GM18907 (cell line): ENCODE measurements around the gene KRTAP4-11.
"Not testable (repeated sequence)": the region's sequence is repeated elsewhere in the genome, so short reads cannot be mapped to it uniquely, and the experiment has no call there.

Experiments used
- ATAC-seq: cut with Tn5 transposase; IDR thresholded peaks from one replicate; pipeline ENCODE4 v1.9.1; 2021; ENCODE audit warnings: mild to moderate bottlenecking, moderate library complexity; ENCODE audit not compliant: unreplicated experiment

KRTAP4-11 gene

DNA sequence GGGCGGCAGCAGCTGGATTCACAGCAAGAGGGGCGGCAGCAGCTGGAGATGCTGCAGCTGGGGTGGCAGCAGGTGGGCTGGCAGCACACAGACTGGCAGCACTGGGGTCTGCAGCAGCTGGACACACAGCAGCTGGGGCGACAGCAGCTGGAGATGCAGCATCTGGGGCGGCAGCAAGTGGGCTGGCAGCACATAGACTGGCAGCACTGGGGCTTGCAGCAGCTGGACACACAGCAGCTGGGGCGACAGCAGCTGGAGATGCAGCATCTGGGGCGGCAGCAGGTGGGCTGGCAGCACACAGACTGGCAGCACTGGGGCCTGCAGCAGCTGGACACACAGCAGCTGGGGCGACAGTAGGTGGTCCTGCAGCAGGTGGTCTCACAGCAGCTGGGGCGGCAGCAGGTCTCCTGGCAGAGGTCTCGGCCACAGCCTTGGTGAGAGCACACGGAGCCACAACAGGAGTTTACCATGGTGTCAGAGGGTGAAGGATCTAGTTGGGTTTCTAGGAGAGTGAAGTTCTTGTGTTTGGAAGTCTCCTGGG, at the start of gene KRTAP4-11:
KRTAP4-11 (minus strand) TSS at position 528 of the 541 bp plus-strand sequence; CDS start at position 470, 58 bp downstream.
- not testable (repeated sequence) for ATAC-seq

DNA sequence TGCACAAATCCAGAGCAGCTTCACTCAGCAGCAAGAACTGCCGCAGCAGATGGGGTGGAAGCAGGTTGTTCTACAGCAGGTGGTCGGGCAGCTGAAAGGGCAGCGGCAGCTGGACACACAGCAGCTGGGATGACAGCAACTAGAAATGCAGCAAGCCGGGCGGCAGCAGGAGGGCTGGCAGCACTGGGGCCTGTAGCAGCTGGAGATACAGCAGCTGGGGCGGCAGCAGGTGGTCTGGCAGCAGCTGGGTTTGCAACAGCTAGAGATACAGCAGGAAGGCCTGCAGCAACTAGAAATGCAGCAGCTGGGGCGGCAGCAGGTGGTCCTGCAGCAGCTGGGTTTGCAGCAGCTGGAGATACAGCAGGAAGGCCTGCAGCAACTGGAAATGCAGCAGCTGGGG, 49.4 kb upstream of the KRTAP4-11 start:
- no peak for ATAC-seq

DNA sequence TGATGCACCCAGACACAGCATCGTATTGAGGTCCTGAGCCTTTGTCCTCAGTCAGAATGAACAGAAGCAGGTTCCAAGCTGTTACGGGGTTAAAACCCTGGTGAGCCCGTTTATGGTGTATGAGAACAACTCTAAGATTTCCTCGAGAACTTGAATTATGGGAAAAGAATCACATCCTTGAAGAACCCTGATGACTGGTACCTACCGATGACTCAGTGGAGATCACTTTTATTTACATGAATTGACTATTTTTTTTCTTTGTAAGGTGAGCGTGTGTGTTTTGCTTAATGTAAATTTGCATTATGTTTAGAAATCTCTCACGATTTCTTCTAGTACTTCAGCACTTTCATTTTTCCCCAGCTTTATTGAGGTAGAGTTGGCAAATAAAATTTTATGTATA, 45.7 kb upstream of the KRTAP4-11 start:
- no peak for ATAC-seq

DNA sequence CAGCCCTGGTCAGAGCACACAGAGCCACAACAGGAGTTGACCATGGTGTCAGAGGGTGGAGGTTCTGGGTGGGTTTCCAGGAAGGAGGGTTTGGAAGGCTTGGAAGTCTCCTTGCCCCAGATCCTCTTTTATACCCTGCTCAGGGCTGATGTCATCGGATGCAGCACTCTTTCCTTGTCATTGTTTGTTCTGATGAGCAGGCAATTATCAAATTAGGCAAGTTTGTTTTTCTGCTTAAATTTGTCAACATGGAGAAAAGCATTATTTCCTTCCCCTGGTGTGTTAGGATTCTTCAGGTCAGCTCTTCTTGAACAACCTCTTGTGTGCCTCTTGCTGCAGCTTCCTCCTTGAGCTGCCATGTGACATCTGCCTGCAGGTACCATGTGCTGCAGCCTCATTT, 42.5 kb upstream of the KRTAP4-11 start, which contains the start of gene KRTAP4-4:
KRTAP4-4 (minus strand) TSS at position 101 of the 400 bp plus-strand sequence; CDS start at position 44, 57 bp downstream.
- no peak for ATAC-seq

DNA sequence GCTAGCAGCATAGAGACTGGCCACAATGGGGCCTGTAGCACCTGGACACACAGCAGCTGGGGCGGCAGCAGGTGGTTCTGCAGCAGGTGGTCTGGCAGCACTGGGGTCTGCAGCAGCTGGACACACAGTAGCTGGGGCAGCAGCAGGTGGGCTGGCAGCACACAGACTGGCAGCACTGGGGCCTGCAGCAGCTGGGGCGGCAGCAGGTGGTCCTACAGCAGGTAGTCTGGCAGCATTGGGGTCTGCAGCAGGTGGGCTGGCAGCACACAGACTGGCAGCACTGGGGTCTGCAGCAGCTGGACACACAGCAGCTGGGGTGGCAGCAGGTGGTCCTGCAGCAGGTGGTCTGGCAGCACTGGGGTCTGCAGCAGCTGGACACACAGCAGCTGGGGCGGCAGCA, 42.0 kb upstream of the KRTAP4-11 start:
- not testable (repeated sequence) for ATAC-seq

DNA sequence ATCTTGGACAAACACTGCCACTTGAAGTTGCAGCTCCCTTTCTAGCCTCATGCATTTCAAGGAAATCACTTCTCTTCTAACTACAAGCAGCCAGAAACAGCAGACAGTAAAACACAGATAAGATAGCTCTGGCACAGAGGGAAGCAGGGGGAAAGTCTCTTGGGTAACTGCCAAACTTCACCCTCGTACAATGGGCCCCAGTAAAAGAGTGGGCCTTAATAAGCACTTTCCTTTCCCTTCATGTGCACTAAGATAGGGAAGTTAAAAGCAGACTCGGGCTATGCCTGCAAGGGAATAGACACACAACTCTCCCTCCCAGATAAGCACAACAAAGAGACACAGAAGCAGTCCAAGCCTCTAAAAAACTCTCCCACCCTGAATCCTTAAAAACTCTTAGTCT, 35.7 kb upstream of the KRTAP4-11 start:
- no peak for ATAC-seq

DNA sequence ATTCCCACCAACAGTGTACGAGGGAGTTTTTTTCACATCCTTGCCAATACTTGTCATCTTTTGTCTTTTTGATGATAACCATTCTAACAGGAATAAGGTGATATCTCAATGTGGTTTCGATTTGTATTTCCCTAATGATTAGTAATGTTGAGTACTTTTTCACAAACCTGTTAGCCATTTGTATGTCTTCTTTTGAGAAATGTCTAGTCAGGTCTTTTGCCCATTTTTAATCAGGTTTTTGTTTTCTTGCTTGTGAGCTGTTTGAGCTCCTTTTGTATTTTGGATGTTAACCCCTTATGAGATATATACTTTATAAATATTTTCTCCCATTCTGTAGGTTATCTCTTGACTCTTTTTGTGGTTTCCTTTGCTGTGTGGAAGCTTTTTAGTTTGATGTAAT, 33.4 kb upstream of the KRTAP4-11 start:
- no peak for ATAC-seq

DNA sequence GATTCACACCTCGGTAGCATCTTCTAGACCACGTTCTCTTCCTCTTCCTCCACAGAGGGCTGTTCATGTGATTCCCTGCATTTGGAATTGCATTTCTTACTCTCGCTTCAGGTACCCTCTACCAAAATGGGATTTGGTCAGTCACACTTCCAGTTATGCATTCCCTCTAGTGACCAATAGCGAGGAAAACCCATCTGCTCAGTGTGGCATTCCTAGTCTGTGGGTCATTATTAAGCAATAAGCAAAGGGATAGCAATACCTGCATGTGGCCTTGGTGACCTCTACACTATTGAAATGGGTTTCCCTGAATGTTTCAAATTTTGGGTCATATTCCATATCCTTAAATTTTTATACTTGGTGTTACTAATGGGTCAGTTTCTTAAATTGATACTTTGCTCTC, 31.9 kb upstream of the KRTAP4-11 start:
- no peak for ATAC-seq

DNA sequence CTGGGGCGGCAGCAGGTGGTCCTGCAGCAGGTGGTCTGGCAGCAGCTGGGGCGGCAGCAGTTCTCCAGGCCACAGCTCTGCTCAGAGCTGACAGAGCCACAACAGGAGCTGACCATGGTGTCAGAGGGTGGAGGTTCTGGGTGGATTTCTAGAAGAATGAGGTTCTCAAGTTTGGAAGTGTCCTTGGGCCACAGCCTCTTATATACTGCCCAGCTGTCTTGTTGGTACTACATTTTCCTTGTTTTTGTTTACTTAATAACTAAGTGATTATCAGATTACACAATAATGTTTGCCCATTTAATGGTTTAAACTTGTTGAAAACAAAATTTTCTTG, 31.4 kb upstream of the KRTAP4-11 start, which contains the start of gene KRTAP4-5:
KRTAP4-5 (minus strand) TSS at position 174 of the 334 bp plus-strand sequence; CDS start at position 116, 58 bp downstream.
- no peak for ATAC-seq

DNA sequence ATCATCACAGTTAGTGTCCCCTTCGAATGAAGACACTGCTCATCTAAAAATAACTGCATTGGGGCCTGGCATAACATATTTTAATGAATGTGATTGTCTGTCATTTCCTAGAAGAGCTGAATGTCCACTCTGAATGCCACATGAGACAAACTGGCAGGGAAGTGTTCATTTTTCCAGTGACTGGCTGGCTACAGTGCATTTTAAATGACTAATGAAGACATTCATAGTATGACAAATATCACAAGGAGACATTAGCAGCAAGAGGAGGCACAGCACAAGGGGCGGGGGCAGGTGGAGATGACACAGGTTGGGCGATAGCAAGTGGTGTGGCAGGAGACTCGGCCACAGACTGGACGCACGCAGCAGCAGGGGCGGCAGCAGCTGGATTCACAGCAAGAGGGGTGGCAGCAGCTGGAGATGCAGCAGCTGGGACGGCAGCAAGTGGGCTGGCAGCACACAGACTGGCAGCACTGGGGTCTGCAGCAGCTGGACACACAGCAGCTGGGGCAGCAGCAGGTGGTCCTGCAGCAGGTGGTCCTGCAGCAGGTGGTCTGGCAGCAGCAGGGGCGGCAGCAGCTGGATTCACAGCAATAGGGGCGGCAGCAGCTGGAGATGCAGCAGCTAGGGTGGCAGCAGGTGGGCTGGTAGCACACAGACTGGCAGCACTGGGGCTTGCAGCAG, 30.9 kb upstream of the KRTAP4-11 start:
- not testable (repeated sequence) for ATAC-seq

DNA sequence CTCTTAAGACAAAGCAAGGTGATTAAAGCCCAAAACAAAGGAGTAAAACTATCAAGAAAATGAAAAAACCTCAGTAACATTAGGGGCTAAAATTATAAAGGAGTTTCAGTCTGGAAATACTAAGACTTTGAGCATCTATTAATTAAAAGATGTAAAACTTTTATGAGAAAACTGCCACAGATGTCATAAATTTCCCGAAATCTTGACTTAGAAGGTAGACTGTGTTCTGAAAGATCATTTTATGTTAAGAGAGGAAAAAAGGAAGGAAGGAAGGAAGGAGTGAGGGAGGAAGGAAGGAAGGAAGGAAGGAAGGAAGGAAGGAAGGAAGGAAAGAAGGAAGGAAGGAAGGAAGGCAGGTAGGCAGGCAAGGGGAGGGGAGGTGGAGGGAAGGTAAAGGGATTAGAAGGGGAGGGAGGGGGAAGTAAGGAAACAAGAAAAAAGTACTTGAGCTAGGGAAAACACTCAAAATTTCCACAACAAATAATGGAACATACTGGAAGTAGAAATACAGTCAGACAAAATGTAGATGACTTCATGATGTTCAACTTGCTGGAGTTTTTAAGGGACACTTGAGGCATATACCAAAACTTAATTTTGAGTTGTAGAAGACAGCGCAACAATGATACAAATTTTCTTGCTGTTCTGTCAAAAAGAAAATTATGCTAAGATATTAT, 29.5 kb upstream of the KRTAP4-11 start:
- ATAC-seq: no peak

DNA sequence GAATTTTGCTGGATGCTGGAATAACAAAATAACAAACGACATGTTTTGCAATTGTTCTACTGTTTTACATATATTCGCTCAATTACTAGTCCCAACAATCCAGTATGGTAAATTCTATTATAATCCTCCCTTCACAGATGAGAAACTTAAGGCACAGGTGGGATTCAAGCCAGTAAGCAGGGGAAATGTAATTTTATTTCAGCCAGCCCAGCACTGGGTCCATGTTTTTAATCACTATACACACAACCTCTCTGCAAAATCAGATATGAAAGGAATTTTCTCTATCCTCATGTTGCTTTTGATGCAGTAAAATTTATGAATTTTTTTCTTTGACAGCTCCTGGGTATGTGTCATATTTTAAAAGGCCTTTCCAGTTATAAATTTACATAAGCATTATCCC, 27.1 kb upstream of the KRTAP4-11 start:
- ATAC-seq: no peak

DNA sequence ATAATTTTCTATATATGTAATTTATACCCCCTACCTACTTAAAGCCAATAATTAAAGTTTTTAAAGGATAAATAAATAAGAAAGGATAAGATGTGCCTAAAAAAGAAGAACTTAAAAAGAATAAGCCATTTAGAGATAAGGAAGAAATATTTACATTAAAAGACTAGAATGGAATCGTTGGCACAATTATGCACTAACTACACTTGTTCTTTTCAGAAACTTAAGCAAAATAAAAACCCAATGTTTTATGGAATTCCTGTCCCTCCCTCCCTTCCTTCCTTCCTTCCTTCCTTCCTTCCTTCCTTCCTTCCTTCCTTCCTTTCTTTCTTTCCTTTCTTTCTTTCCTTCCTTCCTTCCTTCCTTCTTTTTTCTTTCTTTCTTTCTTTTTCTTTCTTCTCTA, 26.7 kb upstream of the KRTAP4-11 start:
- no peak for ATAC-seq

DNA sequence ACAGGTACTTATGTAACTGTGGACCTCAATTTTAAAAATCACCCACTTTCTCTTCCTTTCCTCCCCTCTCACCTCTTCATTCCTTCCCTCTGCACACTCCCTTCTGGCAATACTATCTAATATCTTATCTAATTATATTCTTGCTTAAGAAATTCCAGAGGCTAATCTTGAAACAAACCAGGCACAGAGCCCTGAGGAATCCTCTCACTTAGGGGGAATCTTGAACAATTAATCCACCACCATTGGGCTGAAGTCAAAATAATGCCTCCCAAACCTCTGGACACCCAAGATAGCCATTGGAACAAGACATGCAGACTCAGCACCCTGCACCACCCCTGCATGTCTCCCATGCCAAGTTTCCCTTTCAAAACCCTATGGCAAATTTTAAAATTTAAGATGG, 23.2 kb upstream of the KRTAP4-11 start:
- ATAC-seq: no peak

DNA sequence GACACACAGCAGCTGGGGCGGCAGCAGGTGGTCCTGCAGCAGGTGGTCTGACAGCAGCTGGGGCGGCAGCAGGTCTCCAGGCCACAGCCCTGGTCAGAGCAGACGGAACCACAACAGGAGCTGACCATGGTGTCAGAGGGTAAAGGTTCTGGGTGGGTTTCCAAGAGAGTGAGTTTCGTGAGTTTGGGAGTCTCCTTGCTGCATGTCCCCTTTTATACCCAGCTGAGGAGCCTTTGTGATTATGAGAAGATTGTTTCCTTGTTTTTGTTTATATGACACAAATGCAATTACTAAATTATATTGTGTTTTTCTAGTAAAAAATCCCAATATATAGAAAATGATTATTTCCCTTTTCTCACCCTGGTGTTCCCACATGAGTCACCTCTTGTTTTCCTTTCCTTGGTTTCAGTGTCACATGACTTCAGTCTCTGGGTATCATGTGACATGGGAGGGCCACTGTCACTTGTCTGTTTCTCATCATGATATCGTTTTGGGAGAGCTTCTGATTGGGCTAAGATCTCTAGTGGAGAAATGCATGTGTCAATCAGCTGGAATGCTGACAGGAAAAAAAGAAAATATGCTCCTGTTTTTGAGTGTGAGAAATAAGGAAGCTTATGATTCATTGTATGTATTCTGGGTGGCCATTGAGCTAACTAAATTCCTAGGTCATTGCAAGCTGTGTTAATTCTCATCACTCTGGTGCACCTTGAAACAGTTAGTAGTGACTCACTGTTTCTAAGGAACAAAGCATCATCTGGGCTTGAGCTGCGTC, 22.4 kb upstream of the KRTAP4-11 start, which contains the start of gene KRTAP4-6:
KRTAP4-6 (minus strand) TSS at position 185 of the 772 bp plus-strand sequence; CDS start at position 128, 57 bp downstream.
- no peak for ATAC-seq

DNA sequence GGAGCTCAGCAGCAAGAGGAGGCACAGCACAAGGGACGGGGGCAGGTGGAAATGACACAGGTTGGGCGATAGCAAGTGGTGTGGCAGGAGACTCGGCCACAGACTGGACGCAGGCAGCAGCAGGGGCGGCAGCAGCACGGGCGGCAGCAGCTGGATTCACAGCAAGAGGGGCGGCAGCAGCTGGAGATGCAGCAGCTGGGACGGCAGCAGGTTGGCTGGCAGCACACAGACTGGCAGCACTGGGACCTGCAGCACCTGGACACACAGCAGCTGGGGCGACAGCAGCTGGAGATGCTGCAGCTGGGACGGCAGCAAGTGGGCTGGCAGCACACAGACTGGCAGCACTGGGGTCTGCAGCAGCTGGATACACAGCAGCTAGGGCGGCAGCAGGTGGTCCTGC, 21.7 kb upstream of the KRTAP4-11 start:
- ATAC-seq: not testable (repeated sequence)

DNA sequence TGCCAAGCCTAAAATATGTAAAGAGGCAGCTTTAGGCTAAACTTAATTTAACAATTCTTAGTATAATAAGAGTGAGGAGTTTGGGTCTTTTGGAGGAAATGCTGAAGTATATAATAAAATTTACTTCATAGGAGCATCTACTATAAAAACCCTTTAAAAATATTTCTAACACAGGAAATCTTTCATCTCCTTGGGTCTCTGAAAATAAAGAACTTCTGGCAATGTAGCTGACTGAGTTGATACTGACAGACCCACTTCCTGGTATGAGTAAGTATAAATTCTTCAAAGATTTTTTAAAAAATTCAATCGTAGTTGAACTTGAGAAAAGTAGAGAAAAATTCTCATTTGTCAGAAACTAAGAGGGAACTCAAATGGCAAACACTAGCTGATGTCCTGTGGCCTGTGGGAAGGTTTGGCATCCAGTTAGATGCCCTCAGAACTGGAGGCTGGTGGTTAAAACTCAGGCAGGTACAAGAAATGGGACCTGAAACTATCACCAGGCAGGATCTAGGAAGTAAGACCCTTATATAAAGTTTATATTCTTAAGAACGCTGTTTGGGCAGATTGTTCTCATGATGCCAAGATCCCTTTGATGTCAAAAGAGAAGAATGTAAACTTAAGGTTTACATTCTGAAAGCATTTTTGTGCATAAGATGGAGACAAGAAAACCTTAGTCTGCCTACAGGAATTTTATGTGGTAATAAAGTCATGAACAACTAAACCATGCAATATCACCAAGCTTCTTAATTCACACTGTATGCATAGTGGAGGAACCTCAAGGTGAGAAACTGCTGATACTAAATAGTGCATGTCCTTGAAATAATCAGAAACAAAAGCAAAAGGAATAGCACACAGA, 15.9 kb upstream of the KRTAP4-11 start:
- ATAC-seq: no peak

DNA sequence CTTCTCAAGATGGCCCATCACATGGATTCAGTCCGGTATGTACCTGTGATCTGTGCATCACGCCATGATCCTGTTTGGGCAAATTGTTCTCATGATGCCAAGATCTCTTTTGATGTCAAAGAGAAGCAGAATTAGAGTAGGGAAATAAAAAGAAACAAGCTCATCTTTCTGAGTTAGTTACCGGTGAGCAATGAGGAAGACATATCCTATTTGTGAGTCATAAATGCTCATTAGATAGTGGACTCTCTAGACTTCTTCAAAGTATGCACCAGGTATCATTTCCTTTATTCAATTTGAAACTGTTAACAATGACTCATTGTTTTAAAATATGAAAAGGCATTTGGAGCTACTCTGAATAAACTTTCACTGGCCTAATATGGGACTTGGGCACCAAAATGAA, 13.8 kb upstream of the KRTAP4-11 start:
- no peak for ATAC-seq

DNA sequence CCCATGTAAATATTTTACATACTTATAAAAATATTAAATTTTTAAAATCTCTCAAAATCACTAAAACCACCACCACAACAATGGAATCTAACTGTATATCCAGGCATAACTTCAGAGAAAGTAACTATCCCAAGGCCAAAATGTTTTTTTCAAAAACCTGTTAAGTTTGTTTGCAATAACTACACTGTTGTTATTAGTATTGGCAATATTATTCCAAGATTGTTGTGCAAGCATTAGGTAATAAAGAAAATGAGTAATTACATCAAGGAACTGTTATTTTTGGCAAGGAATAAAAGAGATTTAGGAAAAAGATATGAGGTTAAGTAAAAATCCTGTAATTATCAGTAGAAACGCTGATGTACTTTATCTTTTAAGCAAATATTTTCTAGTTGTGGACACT, 9.2 kb upstream of the KRTAP4-11 start:
- no peak for ATAC-seq

DNA sequence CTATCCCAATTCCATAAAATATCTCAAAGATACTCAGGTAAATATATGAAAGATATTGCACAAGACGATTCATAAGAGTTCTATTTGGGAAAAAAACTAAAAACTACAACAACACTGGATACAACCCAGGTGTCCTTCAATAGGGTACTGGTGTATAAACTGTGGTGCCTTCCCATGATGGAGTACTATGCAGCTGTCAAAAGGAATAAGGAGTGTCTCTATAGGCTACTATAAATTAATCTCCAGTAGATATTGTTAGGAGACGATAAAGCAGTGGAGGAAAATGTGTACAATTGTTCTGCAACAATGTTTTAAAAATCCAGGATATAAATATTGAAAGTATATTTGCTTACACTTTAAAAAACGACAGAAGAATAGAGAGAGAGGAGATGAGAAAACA, 8.2 kb upstream of the KRTAP4-11 start:
- ATAC-seq: no peak
